Chondrocyte (in vitro differentiated cells): Measurements from ENCODE around the gene PMIS2. TPM values are rescaled to one million over a fixed set of nuclear protein-coding genes. Genes with fewer than 3 reads are reported as not detected.

Experiments used
- DNase-seq: peaks from one replicate; pipeline ENCODE4 v3.0.0; 2021; ENCODE audit warnings: mixed read lengths, low spot score
- H3K27ac Mint-ChIP-seq: one replicate; pipeline ENCODE4 v1.8.0; 2021; ENCODE audit warnings: mild to moderate bottlenecking, moderate library complexity, mixed read lengths; ENCODE audit not compliant: unreplicated experiment
- H3K27me3 Mint-ChIP-seq: 2 replicates; pipeline ENCODE4 v1.8.0; 2021; ENCODE audit warnings: low read depth, mixed read lengths
- H3K36me3 Mint-ChIP-seq: 2 replicates; pipeline ENCODE4 v1.8.0; 2021; ENCODE audit warnings: low read depth, mixed read lengths
- H3K4me1 Mint-ChIP-seq: 2 replicates; pipeline ENCODE4 v1.8.0; 2021; ENCODE audit warnings: low read depth, mild to moderate bottlenecking, mixed read lengths
- H3K4me3 Mint-ChIP-seq: one replicate; pipeline ENCODE4 v1.8.0; 2021; ENCODE audit warnings: mild to moderate bottlenecking, moderate library complexity, mixed read lengths; ENCODE audit not compliant: unreplicated experiment
- H3K9me3 Mint-ChIP-seq: 2 replicates; pipeline ENCODE4 v1.8.0; 2021; ENCODE audit warnings: low read depth, mixed read lengths
- CTCF ChIP-seq: fragments of 200-600 bp; sonication (generic); IDR thresholded peaks from 2 replicates; pipeline ENCODE4 v1.5.0; 2021; ENCODE audit warnings: antibody characterized with exemption, mild to moderate bottlenecking, moderate library complexity
- total RNA-seq: library from RNA; stranded (reverse); gene quantifications from 3 replicates; pipeline ENCODE4 v1.2.1, GENCODE V29; 2021

PMIS2 gene
- total RNA-seq, 1 donor from 2014 or later = not detected

- H3K27me3 Mint-ChIP-seq = peaks cover 30% of the 10 kb centered on the region
- H3K27ac Mint-ChIP-seq = no peak overlapping the region
- no peaks in the 10 kb centered on the region for H3K9me3 Mint-ChIP-seq
- no peak for TF ChIP-seq CTCF
- H3K36me3 Mint-ChIP-seq = no peaks in the 10 kb centered on the region
- H3K4me1 Mint-ChIP-seq = no peaks in the 10 kb centered on the region
- no peak overlapping the region for H3K4me3 Mint-ChIP-seq
- DNase-seq = no peak
Observed at GRCh38 chr19:35565016-35565856, 20.7 kb upstream of the PMIS2 start.

GRCh38 chr19:35566738-35567137 is 19.2 kb upstream of the PMIS2 start:
- Mint-ChIP-seq H3K9me3 (no peaks in the 10 kb centered on the region), H3K36me3 (no peaks in the 10 kb centered on the region), H3K27me3 (peaks cover 25% of the 10 kb centered on the region), H3K4me3 (no peak overlapping the region), H3K27ac (no peak overlapping the region), H3K4me1 (no peaks in the 10 kb centered on the region)
- no peak for DNase-seq
- no peak for TF ChIP-seq CTCF

- Mint-ChIP-seq H3K36me3 (no peaks in the 10 kb centered on the region), H3K27me3 (peaks cover 34% of the 10 kb centered on the region), H3K4me1 (no peaks in the 10 kb centered on the region), H3K27ac (no peak overlapping the region), H3K4me3 (no peak overlapping the region), H3K9me3 (peaks cover 1% of the 10 kb centered on the region)
- TF ChIP-seq CTCF = no peak
- DNase-seq = no peak
Observed at GRCh38 chr19:35569281-35569781, 16.6 kb upstream of the PMIS2 start.

GRCh38 chr19:35571406-35571965 is 14.5 kb upstream of the PMIS2 start:
- no peak overlapping the region for H3K4me3 Mint-ChIP-seq
- H3K27me3 Mint-ChIP-seq = peaks cover 36% of the 10 kb centered on the region
- DNase-seq = no peak
- no peak overlapping the region for H3K27ac Mint-ChIP-seq
- peaks cover under 1% of the 10 kb centered on the region for H3K36me3 Mint-ChIP-seq
- H3K4me1 Mint-ChIP-seq = no peaks in the 10 kb centered on the region
- TF ChIP-seq CTCF = no peak
- H3K9me3 Mint-ChIP-seq = peaks cover 20% of the 10 kb centered on the region

- no peak for DNase-seq
- peaks cover 7% of the 10 kb centered on the region for H3K36me3 Mint-ChIP-seq
- no peak overlapping the region for H3K27ac Mint-ChIP-seq
- peaks cover 31% of the 10 kb centered on the region for H3K9me3 Mint-ChIP-seq
- H3K27me3 Mint-ChIP-seq = peaks cover 15% of the 10 kb centered on the region
- H3K4me1 Mint-ChIP-seq = no peaks in the 10 kb centered on the region
- TF ChIP-seq CTCF = no peak
- no peak overlapping the region for H3K4me3 Mint-ChIP-seq
Observed at GRCh38 chr19:35577918-35578317, 8.1 kb upstream of the PMIS2 start.
